Suprapubic skin (tissue), 3 donors: ENCODE data around the gene TRAPPC2B.

Experiments
- CTCF ChIP-seq, 2 donors: fragments of 200-600 bp in 1 of 2; fragments of 450-650 bp in 1 of 2; sonication (generic) in 1 of 2; IDR thresholded peaks; one replicate each; pipeline ENCODE4 v1.5.1; 2016 to 2019; ENCODE audit warnings: antibody characterized with exemption in 2 of 2, mild to moderate bottlenecking in 1 of 2, moderate library complexity in 1 of 2
- POLR2AphosphoS5 ChIP-seq, 3 donors: sonication (generic); formaldehyde crosslinking; IDR thresholded peaks; one replicate each; pipeline ENCODE4 v1.6.1; 2017; ENCODE audit warnings: antibody characterized with exemption in 3 of 3

- TF ChIP-seq POLR2AphosphoS5 (IDR thresholded peaks at IDR 0.05) (no peak), CTCF (IDR thresholded peaks at IDR 0.05) (no peak)
These were observed 43.5 kb upstream of the TRAPPC2B start for GRCh38 chr19:57319869-57320179.
